ENCODE data around the gene HIP1. TPM values are rescaled to one million over a fixed set of nuclear protein-coding genes. Genes with fewer than 3 reads are reported as not detected.

Gene HIP1
- polyA plus RNA-seq, 4 donors: 0.22 to 7.1 (median 2.2) TPM

DNA sequence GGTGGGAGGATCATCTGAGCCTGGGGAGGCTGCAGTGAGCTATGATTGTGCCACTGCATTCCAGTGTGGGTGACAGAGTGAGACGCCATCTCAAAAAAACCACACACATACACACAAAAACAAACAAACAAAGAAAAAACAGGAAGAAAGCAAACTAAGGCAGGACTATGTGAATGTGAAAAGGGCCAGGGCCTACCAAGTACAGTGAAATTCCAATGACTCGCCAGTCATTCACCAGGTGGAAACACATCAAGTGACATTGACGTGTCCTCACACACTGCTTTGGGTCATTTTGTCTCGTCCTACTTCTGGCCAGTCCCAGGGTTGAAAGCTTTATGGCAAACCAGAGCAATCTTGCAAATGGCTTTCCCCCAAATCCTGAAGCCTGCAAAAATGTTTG is 79.9 kb downstream of the HIP1 start:
- Histone ChIP-seq H3K4me3 (ENCODE audit: low read depth in 1 of 3, low read length in 3 of 3) (no peak overlapping the region), H3K9me3 (ENCODE audit: control insufficient read depth in 2 of 2, insufficient read depth in 1 of 2, low read depth in 1 of 2, low read length in 1 of 2) (no peaks in the 10 kb centered on the region), H3K27ac (ENCODE audit: low read depth in 1 of 3, low read length in 2 of 3) (peak overlapping the region in 1 of 3 donors; percentile 45), H3K36me3 (ENCODE audit: control insufficient read depth in 3 of 3, insufficient read depth in 2 of 3, low read depth in 1 of 3, low read length in 3 of 3) (no peaks in the 10 kb centered on the region), H3K4me1 (ENCODE audit: control insufficient read depth in 3 of 3, insufficient read depth in 2 of 3, low read depth in 1 of 3, low read length in 2 of 3) (no peaks in the 10 kb centered on the region), H3K27me3 (ENCODE audit: control insufficient read depth in 3 of 3, insufficient read depth in 3 of 3, low read length in 3 of 3) (no peaks in the 10 kb centered on the region)
- no peak for DNase-seq
- no peak for FAIRE-seq
- WGBS, 3 donors: 86 to 88% (median 87%) methylated on average over 4 of the region's 4 CpGs

DNA sequence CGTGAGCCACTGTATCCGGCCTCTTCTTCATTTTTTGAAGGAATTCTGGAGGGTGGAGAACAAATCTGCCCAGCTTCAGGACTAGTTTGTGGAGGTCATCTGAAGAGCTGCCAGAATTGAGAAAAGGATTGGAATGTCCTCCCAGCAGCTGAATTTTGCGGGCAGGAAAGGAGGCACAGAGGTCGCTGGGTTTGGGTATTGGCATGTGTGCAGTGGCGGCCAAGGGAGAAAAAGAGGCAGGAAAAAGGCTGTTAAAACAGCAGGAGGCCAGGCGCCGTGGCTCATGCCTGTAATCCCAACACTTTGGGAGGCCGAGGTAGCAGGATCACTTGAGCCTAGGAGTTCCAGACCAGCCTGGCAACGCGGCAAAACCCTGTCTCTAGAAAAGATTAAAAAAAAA is 80.4 kb downstream of the HIP1 start:
- WGBS, 3 donors: 82 to 97% (median 94%) methylated on average over 10 of the region's 10 CpGs
- Histone ChIP-seq H3K27me3 (ENCODE audit: control insufficient read depth in 3 of 3, insufficient read depth in 3 of 3, low read length in 3 of 3) (no peaks in the 10 kb centered on the region), H3K4me3 (ENCODE audit: low read depth in 1 of 3, low read length in 3 of 3) (no peak overlapping the region), H3K4me1 (ENCODE audit: control insufficient read depth in 3 of 3, insufficient read depth in 2 of 3, low read depth in 1 of 3, low read length in 2 of 3) (no peaks in the 10 kb centered on the region), H3K27ac (ENCODE audit: low read depth in 1 of 3, low read length in 2 of 3) (no peak overlapping the region), H3K36me3 (ENCODE audit: control insufficient read depth in 3 of 3, insufficient read depth in 2 of 3, low read depth in 1 of 3, low read length in 3 of 3) (no peaks in the 10 kb centered on the region), H3K9me3 (ENCODE audit: control insufficient read depth in 2 of 2, insufficient read depth in 1 of 2, low read depth in 1 of 2, low read length in 1 of 2) (no peaks in the 10 kb centered on the region)
- DNase-seq: no peak
- FAIRE-seq: no peak

DNA sequence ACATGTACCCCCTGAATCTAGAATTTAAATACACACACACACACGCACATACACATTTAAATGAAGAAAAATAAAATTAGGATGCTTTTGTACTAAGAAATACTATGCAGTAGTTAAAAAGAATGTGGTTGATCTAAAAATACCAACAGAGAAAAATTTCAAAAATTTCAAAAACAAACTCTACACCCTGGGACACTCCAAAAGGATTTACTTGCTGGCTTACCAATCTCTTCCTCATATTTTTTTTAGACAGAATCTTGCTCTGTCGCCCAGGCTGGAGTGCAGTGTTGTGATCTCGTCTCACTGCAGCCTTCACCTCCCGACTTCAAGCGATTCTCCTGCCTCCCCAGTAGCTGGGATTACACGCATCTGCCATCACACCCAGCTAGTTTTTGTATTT is 80.9 kb downstream of the HIP1 start:
- Histone ChIP-seq H3K36me3 (ENCODE audit: control insufficient read depth in 3 of 3, insufficient read depth in 2 of 3, low read depth in 1 of 3, low read length in 3 of 3) (no peaks in the 10 kb centered on the region), H3K27me3 (ENCODE audit: control insufficient read depth in 3 of 3, insufficient read depth in 3 of 3, low read length in 3 of 3) (no peaks in the 10 kb centered on the region), H3K27ac (ENCODE audit: low read depth in 1 of 3, low read length in 2 of 3) (no peak overlapping the region), H3K4me1 (ENCODE audit: control insufficient read depth in 3 of 3, insufficient read depth in 2 of 3, low read depth in 1 of 3, low read length in 2 of 3) (no peaks in the 10 kb centered on the region), H3K9me3 (ENCODE audit: control insufficient read depth in 2 of 2, insufficient read depth in 1 of 2, low read depth in 1 of 2, low read length in 1 of 2) (no peaks in the 10 kb centered on the region), H3K4me3 (ENCODE audit: low read depth in 1 of 3, low read length in 3 of 3) (no peak overlapping the region)
- no peak for DNase-seq
- 72 to 89% (median 88%) methylated on average over 6 of the region's 6 CpGs for WGBS, 3 donors
- no peak for FAIRE-seq

DNA sequence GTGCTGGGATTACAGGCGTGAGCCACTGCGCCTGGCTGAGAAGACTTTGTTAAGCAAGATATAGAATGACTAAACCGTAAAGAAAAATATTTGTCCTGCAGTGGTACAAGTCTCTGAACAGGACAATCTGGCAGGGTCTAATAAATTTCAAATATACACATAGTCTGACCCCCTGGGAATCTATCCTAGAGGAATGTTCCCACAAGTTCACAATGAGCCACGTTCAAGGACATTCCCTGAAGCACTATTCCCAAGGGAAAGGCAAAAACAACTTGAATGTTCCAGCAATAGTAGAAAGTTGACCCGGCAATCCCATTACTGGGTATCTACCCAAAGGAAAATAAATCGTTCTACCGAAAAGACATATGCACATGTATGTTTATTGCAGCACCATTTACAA is 82.0 kb downstream of the HIP1 start:
- DNase-seq: no peak
- H3K9me3 ChIP-seq (ENCODE audit: control insufficient read depth in 2 of 2, insufficient read depth in 1 of 2, low read depth in 1 of 2, low read length in 1 of 2): no peaks in the 10 kb centered on the region
- WGBS, 3 donors: 81 to 90% (median 83%) methylated on average over 7 of the region's 7 CpGs
- H3K27me3 ChIP-seq (ENCODE audit: control insufficient read depth in 3 of 3, insufficient read depth in 3 of 3, low read length in 3 of 3): no peaks in the 10 kb centered on the region
- no peak overlapping the region for H3K4me3 ChIP-seq (ENCODE audit: low read depth in 1 of 3, low read length in 3 of 3)
- H3K36me3 ChIP-seq (ENCODE audit: control insufficient read depth in 3 of 3, insufficient read depth in 2 of 3, low read depth in 1 of 3, low read length in 3 of 3): no peaks in the 10 kb centered on the region
- H3K4me1 ChIP-seq (ENCODE audit: control insufficient read depth in 3 of 3, insufficient read depth in 2 of 3, low read depth in 1 of 3, low read length in 2 of 3): no peaks in the 10 kb centered on the region
- no peak for FAIRE-seq
- no peak overlapping the region for H3K27ac ChIP-seq (ENCODE audit: low read depth in 1 of 3, low read length in 2 of 3)

DNA sequence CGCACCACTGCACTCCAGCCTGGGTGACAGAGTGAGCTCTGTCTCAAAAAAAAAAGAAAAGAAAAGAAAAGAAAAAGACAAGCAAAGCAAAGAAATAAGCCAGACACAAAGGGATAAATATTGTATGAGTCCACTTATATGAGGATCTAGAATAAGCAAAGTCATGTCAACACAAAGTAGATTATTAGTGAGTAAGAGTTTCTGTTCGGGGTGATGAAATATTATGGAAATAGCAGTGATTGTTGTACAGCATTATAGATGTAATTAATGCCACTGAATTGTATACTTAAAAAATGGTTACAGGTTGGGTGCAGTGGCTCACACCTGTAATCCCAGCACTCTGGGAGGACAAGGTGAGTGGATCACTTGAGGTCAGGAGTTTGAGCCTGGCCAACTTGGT is 83.2 kb downstream of the HIP1 start:
- Histone ChIP-seq H3K4me1 (ENCODE audit: control insufficient read depth in 3 of 3, insufficient read depth in 2 of 3, low read depth in 1 of 3, low read length in 2 of 3) (no peaks in the 10 kb centered on the region), H3K36me3 (ENCODE audit: control insufficient read depth in 3 of 3, insufficient read depth in 2 of 3, low read depth in 1 of 3, low read length in 3 of 3) (no peaks in the 10 kb centered on the region), H3K27ac (ENCODE audit: low read depth in 1 of 3, low read length in 2 of 3) (no peak overlapping the region), H3K4me3 (ENCODE audit: low read depth in 1 of 3, low read length in 3 of 3) (no peak overlapping the region), H3K9me3 (ENCODE audit: control insufficient read depth in 2 of 2, insufficient read depth in 1 of 2, low read depth in 1 of 2, low read length in 1 of 2) (no peaks in the 10 kb centered on the region), H3K27me3 (ENCODE audit: control insufficient read depth in 3 of 3, insufficient read depth in 3 of 3, low read length in 3 of 3) (no peaks in the 10 kb centered on the region)
- WGBS, 3 donors: 90 to 94% (median 93%) methylated on average over 2 of the region's 2 CpGs
- no peak for DNase-seq
- FAIRE-seq: no peak

DNA sequence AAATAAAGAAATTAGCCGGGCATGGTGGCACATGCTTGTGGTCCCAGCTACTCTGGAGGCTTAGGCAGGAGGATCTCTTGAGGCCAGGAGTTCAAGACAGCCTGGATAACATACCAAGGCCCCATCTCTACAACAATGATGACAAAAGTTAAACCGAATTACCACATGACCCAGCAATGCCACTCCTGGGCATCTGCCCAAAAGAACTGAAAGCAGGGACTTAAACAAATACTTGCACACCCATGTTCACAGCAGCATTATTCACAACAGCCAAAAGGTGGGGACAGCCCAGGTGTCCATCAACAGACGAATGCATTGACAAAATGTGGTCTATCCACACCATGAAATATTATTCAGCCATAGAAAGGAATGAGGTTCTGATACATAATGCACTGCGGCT is 83.9 kb downstream of the HIP1 start:
- H3K9me3 ChIP-seq (ENCODE audit: control insufficient read depth in 2 of 2, insufficient read depth in 1 of 2, low read depth in 1 of 2, low read length in 1 of 2): no peaks in the 10 kb centered on the region
- DNase-seq: no peak
- H3K36me3 ChIP-seq (ENCODE audit: control insufficient read depth in 3 of 3, insufficient read depth in 2 of 3, low read depth in 1 of 3, low read length in 3 of 3): no peaks in the 10 kb centered on the region
- no peak for FAIRE-seq
- 83 to 87% (median 85%) methylated on average over 4 of the region's 4 CpGs for WGBS, 3 donors
- no peaks in the 10 kb centered on the region for H3K4me1 ChIP-seq (ENCODE audit: control insufficient read depth in 3 of 3, insufficient read depth in 2 of 3, low read depth in 1 of 3, low read length in 2 of 3)
- H3K27me3 ChIP-seq (ENCODE audit: control insufficient read depth in 3 of 3, insufficient read depth in 3 of 3, low read length in 3 of 3): no peaks in the 10 kb centered on the region
- no peak overlapping the region for H3K27ac ChIP-seq (ENCODE audit: low read depth in 1 of 3, low read length in 2 of 3)
- no peak overlapping the region for H3K4me3 ChIP-seq (ENCODE audit: low read depth in 1 of 3, low read length in 3 of 3)

DNA sequence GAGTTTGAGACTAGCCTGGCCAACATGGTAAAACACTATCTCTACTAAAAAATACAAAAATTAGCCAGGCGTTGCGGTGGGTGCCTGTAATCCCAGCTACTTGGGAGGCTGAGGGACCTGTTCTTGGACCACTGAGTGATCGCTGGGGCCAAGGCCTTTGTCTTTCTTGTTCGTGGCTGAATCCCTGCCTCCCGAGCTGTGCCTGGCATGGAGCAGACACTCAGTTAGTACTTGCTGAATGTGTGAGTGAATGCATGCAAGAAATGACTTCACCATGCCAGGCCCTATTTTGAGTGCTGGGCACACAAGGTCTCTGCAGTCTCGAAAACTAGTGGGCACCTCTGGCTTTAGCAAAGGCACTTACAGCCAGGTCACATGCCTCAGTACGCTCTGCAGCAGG is 85.1 kb downstream of the HIP1 start:
- Histone ChIP-seq H3K4me1 (ENCODE audit: control insufficient read depth in 3 of 3, insufficient read depth in 2 of 3, low read depth in 1 of 3, low read length in 2 of 3) (no peaks in the 10 kb centered on the region), H3K27me3 (ENCODE audit: control insufficient read depth in 3 of 3, insufficient read depth in 3 of 3, low read length in 3 of 3) (no peaks in the 10 kb centered on the region), H3K4me3 (ENCODE audit: low read depth in 1 of 3, low read length in 3 of 3) (no peak overlapping the region), H3K36me3 (ENCODE audit: control insufficient read depth in 3 of 3, insufficient read depth in 2 of 3, low read depth in 1 of 3, low read length in 3 of 3) (no peaks in the 10 kb centered on the region), H3K27ac (ENCODE audit: low read depth in 1 of 3, low read length in 2 of 3) (no peak overlapping the region), H3K9me3 (ENCODE audit: control insufficient read depth in 2 of 2, insufficient read depth in 1 of 2, low read depth in 1 of 2, low read length in 1 of 2) (no peaks in the 10 kb centered on the region)
- DNase-seq (no peak), FAIRE-seq (no peak)
- WGBS, 3 donors: 92 to 97% (median 93%) methylated on average over 7 of the region's 7 CpGs

DNA sequence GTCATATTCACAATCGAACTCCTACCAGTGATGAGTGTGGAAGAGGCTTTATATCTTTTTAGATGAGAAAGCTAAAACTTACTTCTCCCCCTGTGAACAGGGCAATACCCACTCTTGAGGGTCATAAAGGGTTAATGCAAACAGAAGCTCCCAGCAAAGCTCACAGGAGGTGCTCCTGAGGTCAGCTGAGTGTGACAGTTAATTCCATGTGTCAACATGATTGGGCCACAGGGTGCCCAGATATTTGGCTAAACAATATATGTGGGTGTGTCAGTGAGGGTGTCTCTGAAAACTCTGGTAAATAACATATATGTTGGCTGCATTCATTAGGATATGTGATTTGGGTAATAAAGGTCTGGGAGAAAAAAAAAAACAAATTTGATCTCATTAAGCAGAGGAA is 86.0 kb downstream of the HIP1 start:
- DNase-seq: no peak
- Histone ChIP-seq H3K4me1 (ENCODE audit: control insufficient read depth in 3 of 3, insufficient read depth in 2 of 3, low read depth in 1 of 3, low read length in 2 of 3) (no peaks in the 10 kb centered on the region), H3K27me3 (ENCODE audit: control insufficient read depth in 3 of 3, insufficient read depth in 3 of 3, low read length in 3 of 3) (no peaks in the 10 kb centered on the region), H3K4me3 (ENCODE audit: low read depth in 1 of 3, low read length in 3 of 3) (no peak overlapping the region), H3K27ac (ENCODE audit: low read depth in 1 of 3, low read length in 2 of 3) (no peak overlapping the region), H3K9me3 (ENCODE audit: control insufficient read depth in 2 of 2, insufficient read depth in 1 of 2, low read depth in 1 of 2, low read length in 1 of 2) (no peaks in the 10 kb centered on the region), H3K36me3 (ENCODE audit: control insufficient read depth in 3 of 3, insufficient read depth in 2 of 3, low read depth in 1 of 3, low read length in 3 of 3) (no peaks in the 10 kb centered on the region)
- WGBS, 3 donors: 92 to 95% (median 92%) methylated on average over 1 of the region's 1 CpG
- FAIRE-seq: no peak

DNA sequence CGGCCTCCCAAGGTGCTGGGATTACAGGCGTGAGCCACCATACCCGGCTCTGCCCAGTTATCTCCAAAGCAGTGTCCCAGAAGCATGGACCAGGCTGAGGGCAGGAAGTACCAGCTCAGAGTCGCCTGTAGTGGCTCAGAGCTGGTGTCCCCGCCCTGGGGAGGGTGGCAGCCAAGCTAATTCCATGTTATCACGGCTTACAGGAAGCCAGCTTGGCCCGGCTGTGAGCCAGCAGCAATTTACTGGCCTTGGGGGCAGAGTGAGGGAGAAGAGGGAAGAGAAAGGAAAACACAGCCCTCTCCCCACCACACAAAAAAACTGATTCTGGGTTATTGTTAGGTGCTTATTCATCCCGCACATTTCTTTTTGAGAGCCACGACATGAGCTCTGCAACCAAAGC is 88.1 kb downstream of the HIP1 start:
- no peaks in the 10 kb centered on the region for H3K36me3 ChIP-seq (ENCODE audit: control insufficient read depth in 3 of 3, insufficient read depth in 2 of 3, low read depth in 1 of 3, low read length in 3 of 3)
- WGBS, 3 donors: 36 to 51% (median 40%) methylated on average over 9 of the region's 9 CpGs

More for the DNA sequence above, 88.1 kb downstream of the HIP1 start:
- Histone ChIP-seq H3K9me3 (ENCODE audit: control insufficient read depth in 2 of 2, insufficient read depth in 1 of 2, low read depth in 1 of 2, low read length in 1 of 2) (no peaks in the 10 kb centered on the region), H3K4me1 (ENCODE audit: control insufficient read depth in 3 of 3, insufficient read depth in 2 of 3, low read depth in 1 of 3, low read length in 2 of 3) (no peaks in the 10 kb centered on the region), H3K4me3 (ENCODE audit: low read depth in 1 of 3, low read length in 3 of 3) (no peak overlapping the region), H3K27me3 (ENCODE audit: control insufficient read depth in 3 of 3, insufficient read depth in 3 of 3, low read length in 3 of 3) (no peaks in the 10 kb centered on the region), H3K27ac (ENCODE audit: low read depth in 1 of 3, low read length in 2 of 3) (no peak overlapping the region)
- peak in 1 of 2 donors; percentile 58 for DNase-seq
- FAIRE-seq: no peak
